Tibial artery (tissue), 4 donors: ENCODE data around the gene EDN2.

ENCODE experiments used
- DNase-seq, 2 donors: peaks; one replicate each; pipeline ENCODE4 v3.0.0-alpha.2; 2019
- H3K27ac ChIP-seq, 2 donors: fragments of 200-600 bp; sonication (generic) in 1 of 2; 1 replicate in 1 of 2; 2 replicates in 1 of 2; pipeline ENCODE4 v1.5.1; 2018 to 2019; ENCODE audit warnings: mild to moderate bottlenecking in 1 of 2
- H3K27me3 ChIP-seq, 2 donors: fragments of 200-600 bp; sonication (generic) in 1 of 2; one replicate each; pipeline versions ENCODE4 v1.5.1 to v1.6.0; 2016 to 2019
- H3K36me3 ChIP-seq, 3 donors: fragments of 200-600 bp; sonication (generic) in 2 of 3; one replicate each; pipeline ENCODE4 v1.5.1; 2016 to 2019; ENCODE audit warnings: mild to moderate bottlenecking in 2 of 3
- H3K4me1 ChIP-seq, 4 donors: fragments of 200-600 bp; sonication (generic) in 2 of 4; 1 replicate in 3 of 4; 2 replicates in 1 of 4; pipeline ENCODE4 v1.5.1; 2016 to 2019
- H3K4me3 ChIP-seq, 2 donors: fragments of 200-600 bp; sonication (generic) in 1 of 2; 1 replicate in 1 of 2; 2 replicates in 1 of 2; pipeline ENCODE4 v1.5.1; 2018 to 2019; ENCODE audit warnings: mild to moderate bottlenecking in 2 of 2
- H3K9me3 ChIP-seq, 3 donors: fragments of 200-600 bp; sonication (generic) in 1 of 3; one replicate each; pipeline ENCODE4 v1.5.1; 2016 to 2019
- CTCF ChIP-seq, 2 experiments: fragments of 200-600 bp in 1 of 2; fragments of 450-650 bp in 1 of 2; IDR thresholded peaks; one replicate each; pipeline ENCODE4 v1.5.1; 2017 to 2019; ENCODE audit warnings: antibody characterized with exemption in 2 of 2, mild to moderate bottlenecking in 1 of 2, moderate library complexity in 1 of 2
- intact Hi-C: fragments of 100-400 bp; cut with DNase I; formaldehyde crosslinking; loops from one replicate; pipeline ENCODE4 v1.15.0; 2023; ENCODE audit warnings: low total_unique reads

Gene EDN2

GRCh38 chr1:41500378-41500777, 15.9 kb upstream of the EDN2 start:
- Histone ChIP-seq H3K4me1 (peaks cover 5 to 61% (median 56%) of the 10 kb centered on the region in 4 donors), H3K36me3 (no peaks in the 10 kb centered on the region), H3K9me3 (no peaks in the 10 kb centered on the region), H3K4me3 (no peak overlapping the region), H3K27ac (peak overlapping the region; percentile 96 to 97), H3K27me3 (no peaks in the 10 kb centered on the region)
- intact Hi-C loops = no loop called here
- peak; percentile 45 to 92 for DNase-seq
- TF ChIP-seq CTCF (IDR thresholded peaks at IDR 0.05) = no peak

- intact Hi-C loops = no loop called here
- Histone ChIP-seq H3K9me3 (no peaks in the 10 kb centered on the region), H3K36me3 (no peaks in the 10 kb centered on the region), H3K27me3 (no peaks in the 10 kb centered on the region), H3K27ac (peak overlapping the region; percentile 96 to 97), H3K4me3 (no peak overlapping the region), H3K4me1 (peaks cover 5 to 68% (median 58%) of the 10 kb centered on the region in 4 donors)
- DNase-seq = no peak
- no peak for TF ChIP-seq CTCF (IDR thresholded peaks at IDR 0.05)
Measured at GRCh38 chr1:41499591-41499990, 15.1 kb upstream of the EDN2 start.

- Histone ChIP-seq H3K4me1 (peaks cover 5 to 68% (median 58%) of the 10 kb centered on the region in 4 donors), H3K27me3 (no peaks in the 10 kb centered on the region), H3K9me3 (no peaks in the 10 kb centered on the region), H3K4me3 (no peak overlapping the region), H3K27ac (peak overlapping the region; percentile 96 to 97), H3K36me3 (no peaks in the 10 kb centered on the region)
- no peak for TF ChIP-seq CTCF (IDR thresholded peaks at IDR 0.05)
- DNase-seq = peak in 1 of 2 donors; percentile 90
- intact Hi-C loops = no loop called here
Measured at GRCh38 chr1:41498804-41499203, 14.3 kb upstream of the EDN2 start.

- no peak for DNase-seq
- H3K36me3 ChIP-seq = no peaks in the 10 kb centered on the region
- no peak overlapping the region for H3K4me3 ChIP-seq
- H3K27ac ChIP-seq = peak overlapping the region; percentile 96 to 97
- no peaks in the 10 kb centered on the region for H3K27me3 ChIP-seq
- peaks cover 5 to 68% (median 58%) of the 10 kb centered on the region in 4 donors for H3K4me1 ChIP-seq
- intact Hi-C loops = no loop called here
- no peak for TF ChIP-seq CTCF (IDR thresholded peaks at IDR 0.05)
- no peaks in the 10 kb centered on the region for H3K9me3 ChIP-seq
Measured at GRCh38 chr1:41498391-41498790, 13.9 kb upstream of the EDN2 start.

DNA sequence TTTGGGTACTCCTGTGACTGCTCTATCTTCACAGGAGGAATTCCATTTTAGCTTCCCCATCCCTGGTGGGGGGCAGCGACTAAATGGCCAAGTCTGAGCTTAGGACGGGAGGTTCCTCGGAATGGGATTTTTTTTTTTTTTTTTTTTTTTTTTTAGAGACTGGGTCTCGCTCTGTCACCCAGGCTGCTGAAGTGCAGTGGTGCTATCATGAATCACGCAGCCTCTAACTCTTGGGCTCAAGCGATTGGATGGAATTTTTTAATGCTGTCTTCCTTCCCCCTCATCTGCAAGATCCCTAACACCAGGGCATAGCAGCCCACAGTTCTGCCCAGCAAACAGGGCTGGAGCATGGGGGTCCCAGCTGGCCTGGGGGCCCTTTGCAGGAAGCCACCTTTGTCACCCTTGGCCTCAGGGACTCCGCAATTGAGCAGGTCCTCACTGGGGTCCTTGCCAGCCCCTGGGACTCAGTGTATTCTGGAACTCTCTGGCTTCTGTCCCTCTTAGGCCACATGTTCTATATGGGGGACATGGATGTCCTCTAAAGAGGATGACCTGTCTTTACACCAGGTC, 13.1 kb upstream of the EDN2 start:
- no peaks in the 10 kb centered on the region for H3K36me3 ChIP-seq
- no peak overlapping the region for H3K4me3 ChIP-seq
- H3K9me3 ChIP-seq = no peaks in the 10 kb centered on the region
- DNase-seq = no peak
- no peaks in the 10 kb centered on the region for H3K27me3 ChIP-seq
- H3K27ac ChIP-seq = peak overlapping the region; percentile 96 to 97
- H3K4me1 ChIP-seq = peaks cover 5 to 68% (median 59%) of the 10 kb centered on the region in 4 donors
- TF ChIP-seq CTCF (IDR thresholded peaks at IDR 0.05) = no peak
- intact Hi-C loops = no loop called here

DNA sequence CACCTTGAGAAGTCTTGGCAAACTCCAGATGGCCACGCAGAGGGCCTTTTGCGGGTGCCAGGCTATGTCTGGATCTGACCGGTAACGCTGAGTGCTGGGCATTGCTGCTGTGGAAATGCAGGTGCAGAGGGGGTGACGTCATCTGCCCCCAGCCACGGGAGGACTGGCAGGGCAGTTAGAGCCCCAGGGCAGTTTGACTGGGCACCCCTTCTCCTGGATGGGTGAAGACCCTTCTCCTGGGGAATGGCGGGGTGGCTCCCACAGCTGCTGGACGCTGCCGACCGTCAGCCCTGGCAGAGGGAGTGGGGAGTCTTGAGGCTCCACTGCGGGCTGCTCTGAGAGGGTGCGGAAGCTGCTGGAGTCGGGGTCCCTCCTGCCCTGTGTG, 12.6 kb upstream of the EDN2 start:
- no peaks in the 10 kb centered on the region for H3K27me3 ChIP-seq
- H3K4me3 ChIP-seq = no peak overlapping the region
- intact Hi-C loops = no loop called here
- TF ChIP-seq CTCF (IDR thresholded peaks at IDR 0.05) = no peak
- peak overlapping the region; percentile 96 to 97 for H3K27ac ChIP-seq
- no peak for DNase-seq
- H3K4me1 ChIP-seq = peaks cover 5 to 69% (median 63%) of the 10 kb centered on the region in 4 donors
- H3K9me3 ChIP-seq = no peaks in the 10 kb centered on the region
- no peaks in the 10 kb centered on the region for H3K36me3 ChIP-seq
